CD4-positive, alpha-beta T cell treated with Interleukin-4 for 4 hours (primary cell): Measurements from ENCODE around the gene STPG2.
"Not testable (repeated sequence)": the region's sequence is repeated elsewhere in the genome, so short reads cannot be mapped to it uniquely, and the experiment has no call there.

Experiments used
- DNase-seq: peaks from one replicate; pipeline ENCODE4 v3.0.0-alpha.2; 2020

Gene STPG2

DNA sequence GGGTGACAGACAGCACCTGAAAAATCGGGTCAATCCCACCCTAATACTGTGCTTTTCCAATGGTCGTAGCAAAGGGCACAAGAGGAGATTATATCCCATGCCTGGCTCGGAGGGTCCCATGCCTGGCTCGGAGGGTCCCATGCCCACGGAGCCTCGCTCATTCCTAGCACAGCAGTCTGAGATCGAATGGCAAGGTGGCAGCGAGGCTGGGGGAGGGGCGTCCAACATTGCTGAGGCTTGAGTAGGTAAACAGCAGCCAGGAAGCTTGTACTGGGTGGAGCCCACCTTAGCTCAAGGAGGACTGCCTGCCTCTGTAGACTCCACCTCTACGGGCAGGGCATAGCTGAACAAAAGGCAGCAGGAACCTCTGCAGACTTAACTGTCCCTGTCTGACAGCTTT, 365.1 kb downstream of the STPG2 start:
- no peak for DNase-seq

DNA sequence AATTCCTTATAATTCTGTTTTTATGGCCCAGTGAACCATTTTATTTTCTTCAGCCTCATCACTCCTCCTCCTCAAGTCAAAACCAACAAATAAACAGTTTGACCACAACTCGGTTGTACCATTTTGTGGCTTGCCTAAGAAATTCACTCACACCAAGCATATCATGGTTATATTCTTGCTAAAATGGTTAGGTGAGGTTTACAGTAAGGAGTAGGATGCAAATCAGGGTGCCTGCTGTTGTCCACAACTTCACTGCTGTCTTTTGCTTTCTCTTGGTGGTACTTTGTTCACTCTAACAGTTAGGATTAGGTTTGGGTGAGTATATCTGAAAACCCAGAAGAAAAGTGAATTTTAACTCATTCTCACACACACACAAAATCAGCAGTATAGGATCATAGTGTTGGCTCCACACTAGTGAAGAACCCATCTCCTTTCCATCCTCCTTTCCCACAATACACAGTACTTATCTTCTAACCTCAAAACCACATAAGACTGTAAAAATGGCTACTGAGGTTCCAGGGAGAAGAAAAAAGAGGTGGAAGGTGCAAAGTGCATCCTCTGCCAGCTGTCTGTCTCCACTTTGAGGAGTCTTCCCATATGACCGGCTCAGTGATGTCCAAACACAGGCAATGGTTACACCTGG, 368.8 kb downstream of the STPG2 start:
- DNase-seq = no peak

DNA sequence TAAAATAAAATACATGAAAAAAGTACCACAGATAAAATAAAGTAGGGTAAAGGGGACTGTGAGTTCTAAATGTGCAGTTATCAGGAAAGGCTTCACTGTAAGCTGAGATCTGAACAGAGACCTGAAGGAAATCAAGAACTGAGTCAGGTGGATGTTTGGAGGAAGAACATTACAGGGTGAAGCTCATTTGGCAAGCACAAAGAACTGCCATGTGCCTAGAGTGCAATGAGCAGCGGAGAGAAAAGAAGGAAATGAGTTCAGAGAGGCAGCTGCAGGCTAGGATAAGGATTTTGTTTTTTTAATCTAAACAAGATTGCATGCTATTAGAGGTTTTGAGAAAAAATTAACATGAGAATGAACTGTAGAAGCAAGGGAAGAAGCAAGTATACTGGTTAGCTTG, 373.1 kb downstream of the STPG2 start:
- no peak for DNase-seq

DNA sequence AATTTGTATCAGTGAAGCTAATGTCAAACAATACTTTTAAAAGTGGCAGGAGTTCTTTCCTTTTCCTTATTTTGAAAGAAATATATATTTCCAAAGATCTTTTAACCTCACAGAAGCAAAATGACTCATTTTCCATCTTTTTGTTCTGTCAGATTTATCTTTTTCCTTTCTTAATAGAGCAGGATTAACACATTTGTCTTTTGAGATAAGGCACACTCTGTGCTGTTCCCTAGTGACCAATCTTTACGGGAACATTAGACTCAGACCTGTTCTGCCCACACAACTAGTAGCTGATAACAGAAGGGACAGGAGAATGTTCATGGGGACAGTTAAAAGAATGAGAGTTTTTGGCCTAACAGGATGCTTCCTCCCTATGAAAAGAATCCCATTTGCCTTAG, 381.2 kb downstream of the STPG2 start:
- DNase-seq = no peak

DNA sequence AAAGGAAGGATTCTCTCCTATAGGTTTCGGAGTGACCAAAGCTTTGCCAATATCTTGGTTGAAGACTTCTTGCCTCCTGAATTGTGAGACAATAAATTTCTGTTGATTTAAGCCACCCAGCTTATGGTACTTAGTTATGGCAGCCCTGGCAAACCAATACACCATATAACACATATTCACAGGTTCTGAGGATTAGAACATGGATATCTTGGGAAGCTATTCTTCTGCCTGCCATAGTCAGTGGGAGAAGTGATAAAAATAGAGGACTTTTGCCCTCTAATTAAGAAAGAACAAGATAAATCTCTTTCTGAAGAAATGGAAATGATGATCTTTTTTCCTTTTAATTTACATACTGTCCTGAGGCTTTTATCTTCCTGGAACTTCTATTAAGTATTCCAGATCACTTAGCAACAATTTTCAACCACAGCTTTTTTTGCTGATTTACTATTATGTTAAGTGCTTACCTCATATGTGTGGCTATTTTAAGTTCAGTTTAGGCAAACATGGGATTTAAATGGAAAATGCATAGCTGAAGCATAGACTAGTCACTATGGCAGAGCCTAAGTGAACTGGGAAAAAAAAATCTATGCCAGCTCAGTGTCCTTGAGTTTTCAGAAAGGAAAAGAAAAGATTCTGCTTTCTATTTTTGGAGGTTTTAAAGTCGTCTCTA, 381.7 kb downstream of the STPG2 start:
- no peak for DNase-seq

DNA sequence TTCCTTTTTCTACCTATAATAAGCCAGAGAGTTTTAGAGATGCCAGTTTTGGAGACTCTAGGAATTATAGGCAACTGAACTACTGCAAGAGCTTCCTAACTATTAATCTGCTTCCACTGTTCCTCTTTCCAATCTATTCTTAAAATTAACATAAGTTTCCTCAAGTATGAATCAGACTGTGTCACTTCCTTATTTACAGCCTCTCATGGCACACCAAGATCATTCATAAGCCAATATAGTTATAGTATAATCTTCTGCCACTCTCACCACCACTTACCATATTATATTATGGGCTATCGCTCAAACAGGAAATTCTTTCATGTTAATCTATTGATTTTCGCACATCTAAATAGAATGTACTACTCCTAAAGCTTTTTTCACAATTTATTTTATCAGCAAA, 383.5 kb downstream of the STPG2 start:
- no peak for DNase-seq

DNA sequence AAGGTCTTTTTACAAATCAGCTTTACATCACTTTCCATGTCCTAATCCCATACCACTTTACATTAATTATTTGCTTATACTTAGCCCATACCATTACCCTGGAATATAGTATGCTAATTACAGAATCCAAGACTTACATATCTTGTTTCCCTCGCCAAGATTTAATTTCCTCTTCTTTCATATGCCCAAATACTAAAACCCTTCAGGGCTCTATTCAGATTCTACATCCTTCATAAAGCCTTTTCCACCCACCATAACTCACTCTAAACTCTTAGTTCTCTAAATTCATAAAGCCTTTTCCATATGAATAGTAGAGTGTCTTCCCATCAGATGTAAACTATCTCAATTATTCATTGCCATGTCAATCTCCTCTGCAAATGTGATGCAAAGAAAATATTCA, 390.7 kb downstream of the STPG2 start:
- DNase-seq = no peak

DNA sequence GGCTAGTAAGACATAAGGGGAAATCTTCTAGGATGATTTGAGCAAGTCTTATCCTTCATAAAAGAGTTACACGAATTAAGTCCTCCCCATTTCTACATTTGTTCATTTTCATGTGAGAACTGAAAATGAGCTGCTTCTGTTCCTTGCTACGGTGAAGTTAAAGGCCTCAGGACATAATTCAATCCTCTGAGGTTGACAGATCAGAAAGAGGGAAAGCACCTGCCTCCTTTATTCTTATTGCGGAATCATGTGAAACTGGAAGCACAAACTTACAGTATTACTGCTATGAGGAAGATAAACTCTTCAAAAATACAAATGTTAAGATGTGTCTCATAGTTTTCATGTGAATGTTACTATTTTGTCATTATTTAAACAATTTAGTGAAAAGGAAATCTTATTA, 395.3 kb downstream of the STPG2 start:
- DNase-seq = no peak

DNA sequence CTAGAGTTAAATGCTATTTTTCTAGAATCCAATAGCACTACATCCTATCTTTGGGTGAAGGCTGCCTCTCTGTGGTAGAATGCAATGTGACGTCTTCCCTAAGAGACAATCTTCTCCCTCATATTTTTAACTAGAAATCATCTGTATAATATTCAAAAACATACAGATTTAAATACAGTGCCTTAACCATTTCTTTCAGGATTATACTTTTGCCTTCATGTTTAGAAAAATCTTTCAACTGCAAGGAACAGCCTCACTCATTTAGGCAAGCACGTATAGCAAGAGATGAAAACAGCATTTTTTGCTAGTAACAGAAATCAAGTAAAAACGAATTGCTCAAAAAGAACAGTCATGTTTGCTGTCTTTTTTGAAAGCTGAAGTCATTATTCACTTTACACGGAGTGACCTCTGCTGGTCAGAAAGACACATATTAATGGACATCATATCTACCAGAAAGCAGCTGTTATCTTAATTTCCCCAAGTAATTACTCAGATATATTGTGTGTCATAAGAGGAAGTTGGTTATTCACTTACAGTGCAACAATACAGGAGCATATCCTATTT, 422.3 kb downstream of the STPG2 start:
- DNase-seq = no peak

DNA sequence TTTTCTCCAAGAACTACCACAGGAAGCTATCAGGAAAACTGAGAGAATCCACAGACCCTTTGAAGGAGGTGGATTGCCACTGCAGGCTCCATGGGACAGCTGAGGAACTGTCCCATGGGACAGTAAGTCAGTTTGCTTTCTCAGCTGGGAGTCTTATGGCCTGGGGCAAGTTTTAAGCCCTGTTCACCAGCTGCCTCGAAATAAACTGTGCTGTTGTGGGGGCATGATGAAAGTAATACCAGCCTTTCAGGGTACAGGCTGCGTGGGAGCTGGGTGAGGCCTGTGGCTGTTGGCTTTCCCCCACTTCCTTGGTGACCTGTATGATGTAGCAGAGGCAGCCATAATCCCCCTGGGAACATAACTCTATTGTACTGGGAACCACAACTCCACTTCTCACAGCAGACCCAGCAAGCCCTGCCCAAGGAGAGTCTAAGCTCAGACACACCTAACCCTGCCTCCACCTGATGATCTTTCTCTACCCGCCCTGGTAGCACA, 452.1 kb downstream of the STPG2 start:
- DNase-seq = no peak

DNA sequence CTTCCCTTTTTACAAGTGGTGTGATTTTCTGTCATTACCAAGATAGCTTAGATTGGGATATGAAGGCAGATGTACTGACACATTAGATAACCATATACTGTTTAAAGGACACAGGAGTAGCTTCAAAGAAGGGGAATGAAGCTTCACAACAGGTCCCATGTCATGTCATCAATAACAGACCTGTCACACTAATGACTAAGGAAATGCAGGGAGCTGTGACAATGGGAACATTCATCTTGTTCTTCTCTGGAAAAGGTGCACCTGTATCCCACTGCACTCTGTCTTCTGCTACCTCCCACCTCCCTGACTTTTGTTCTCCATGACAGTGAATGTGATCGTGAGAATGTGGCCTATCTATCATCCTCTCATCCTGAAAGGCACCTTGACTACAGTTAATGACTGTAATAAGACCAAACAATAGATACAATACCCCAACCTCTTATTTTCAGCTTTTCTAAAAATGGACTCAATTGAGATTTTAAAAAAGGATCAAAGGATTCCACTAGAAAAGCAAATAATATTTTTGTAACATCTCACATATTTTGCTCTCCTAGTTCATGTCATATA, 472.5 kb downstream of the STPG2 start:
- no peak for DNase-seq

DNA sequence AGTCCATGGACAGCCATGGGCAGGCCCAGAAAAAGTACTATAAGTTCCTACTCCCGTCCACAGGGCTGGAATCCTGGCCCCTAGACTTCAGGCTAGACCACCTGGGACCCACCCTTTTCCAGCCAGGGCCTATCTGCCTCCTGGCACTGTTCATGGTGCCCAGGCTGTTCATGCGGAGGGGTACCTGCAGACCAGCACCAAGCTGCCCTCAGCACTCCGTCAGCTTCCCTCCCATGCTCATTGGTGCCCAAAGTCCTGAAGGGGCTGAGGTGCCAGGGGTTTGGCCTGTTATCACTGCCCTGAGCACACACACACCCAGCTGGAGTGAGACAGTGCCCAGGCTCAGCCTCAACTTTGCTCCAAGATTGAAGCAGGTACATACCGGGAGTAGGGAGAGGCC, 477.7 kb downstream of the STPG2 start:
- DNase-seq = no peak

DNA sequence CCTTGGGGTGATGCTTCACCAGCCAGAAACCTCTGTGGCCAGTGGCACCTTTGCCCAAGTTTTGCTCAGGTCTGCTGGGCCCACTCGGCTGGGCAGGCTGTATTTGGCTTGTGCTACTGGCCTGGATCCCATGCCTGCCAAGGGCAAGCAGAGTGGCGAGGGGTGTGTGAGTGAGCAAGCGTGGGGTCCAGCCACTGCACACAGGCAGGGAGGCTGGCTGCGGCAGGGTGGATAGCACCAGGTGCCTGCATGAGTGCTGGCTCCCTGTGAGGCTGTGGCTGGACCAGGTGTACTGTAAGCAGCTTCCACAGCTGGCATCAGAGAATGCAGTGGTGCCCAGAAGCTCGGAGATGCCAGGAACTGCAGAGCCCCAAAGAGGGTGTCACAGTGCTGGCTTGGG, 478.5 kb downstream of the STPG2 start:
- DNase-seq = no peak

DNA sequence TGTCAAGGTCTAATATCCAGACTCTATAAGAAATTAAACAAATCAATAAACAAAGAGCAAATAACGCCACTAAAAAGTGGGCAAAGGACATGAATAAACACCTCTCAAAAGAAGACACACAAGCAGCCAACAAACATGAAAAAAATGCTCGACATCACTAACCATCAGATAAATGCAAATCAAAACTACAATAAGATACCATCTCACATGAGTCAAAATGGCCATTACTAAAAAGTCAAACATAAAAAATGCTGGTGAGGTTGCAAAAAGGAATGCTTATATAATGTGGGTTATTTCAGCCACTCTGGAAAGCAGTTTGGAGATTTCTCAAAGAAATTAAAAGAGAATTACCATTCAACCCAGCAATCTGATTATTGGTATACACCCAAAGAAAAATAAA, 481.1 kb downstream of the STPG2 start:
- no peak for DNase-seq

DNA sequence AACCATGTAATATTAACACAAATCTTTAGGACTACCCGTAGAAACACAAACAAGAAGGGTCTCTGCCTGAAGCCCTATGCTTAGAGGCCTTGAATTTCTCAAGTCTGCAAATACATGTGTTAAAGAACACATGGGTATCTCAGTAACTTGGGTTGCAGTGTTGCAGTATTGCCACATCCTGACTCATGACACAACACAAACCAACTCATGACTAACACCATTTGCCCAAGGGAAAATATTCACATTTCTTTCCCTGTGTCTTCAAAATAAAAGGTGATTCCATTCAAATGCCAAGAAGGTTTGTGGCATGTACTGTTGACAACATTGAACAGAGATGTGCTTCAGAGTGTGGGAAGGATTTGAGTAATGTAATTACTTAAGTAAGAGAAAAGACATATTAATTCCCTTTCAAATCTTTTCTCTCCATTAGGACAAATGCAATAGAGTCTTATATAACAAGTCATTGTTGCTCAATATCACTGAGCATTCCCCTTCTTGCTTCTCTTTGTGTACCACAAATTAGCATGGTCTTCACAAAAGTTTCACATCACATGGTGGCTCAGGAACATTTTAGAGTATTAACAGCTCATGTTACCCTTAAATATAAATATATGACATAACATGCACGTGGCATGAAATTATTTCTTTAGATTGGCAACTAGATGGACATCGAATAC, 487.1 kb downstream of the STPG2 start:
- DNase-seq = no peak

DNA sequence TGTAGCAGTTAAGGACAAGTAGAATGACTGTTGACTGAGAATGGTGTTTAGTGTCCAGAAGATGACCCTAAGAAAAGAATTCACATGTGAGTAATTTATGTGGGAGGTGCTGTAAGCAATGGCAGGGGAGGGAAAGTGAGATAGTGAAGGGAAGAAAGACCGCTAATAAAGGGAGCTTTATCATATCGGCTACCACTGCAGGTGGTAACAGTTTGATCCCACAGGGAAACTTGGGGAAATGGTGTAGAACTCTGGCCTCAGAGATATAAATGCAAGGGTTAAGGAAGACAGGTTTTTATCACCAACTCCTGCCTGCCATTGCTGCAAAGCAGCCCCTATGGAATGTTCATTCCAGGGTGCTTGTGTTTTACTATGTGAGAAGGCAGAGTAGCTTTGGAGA, 489.6 kb downstream of the STPG2 start:
- no peak for DNase-seq

DNA sequence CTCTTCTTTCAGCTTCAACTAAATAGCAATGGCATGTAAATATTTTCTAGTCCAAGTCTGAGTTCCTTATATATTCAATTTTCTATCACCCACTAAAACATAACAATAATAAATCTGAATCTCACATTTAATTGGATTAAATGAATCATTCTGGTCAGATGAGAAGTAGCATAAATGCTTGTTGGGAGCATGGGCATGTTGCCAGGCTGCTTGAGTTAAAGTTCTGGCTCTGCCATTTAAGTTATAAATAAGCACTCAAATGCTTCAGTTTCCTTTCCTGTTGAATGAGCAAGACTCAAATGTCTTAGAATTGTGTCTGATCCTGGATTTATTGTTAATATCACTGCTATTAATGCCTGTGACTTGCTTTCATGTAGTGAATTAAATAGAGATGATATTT, 496.3 kb downstream of the STPG2 start:
- DNase-seq = no peak

DNA sequence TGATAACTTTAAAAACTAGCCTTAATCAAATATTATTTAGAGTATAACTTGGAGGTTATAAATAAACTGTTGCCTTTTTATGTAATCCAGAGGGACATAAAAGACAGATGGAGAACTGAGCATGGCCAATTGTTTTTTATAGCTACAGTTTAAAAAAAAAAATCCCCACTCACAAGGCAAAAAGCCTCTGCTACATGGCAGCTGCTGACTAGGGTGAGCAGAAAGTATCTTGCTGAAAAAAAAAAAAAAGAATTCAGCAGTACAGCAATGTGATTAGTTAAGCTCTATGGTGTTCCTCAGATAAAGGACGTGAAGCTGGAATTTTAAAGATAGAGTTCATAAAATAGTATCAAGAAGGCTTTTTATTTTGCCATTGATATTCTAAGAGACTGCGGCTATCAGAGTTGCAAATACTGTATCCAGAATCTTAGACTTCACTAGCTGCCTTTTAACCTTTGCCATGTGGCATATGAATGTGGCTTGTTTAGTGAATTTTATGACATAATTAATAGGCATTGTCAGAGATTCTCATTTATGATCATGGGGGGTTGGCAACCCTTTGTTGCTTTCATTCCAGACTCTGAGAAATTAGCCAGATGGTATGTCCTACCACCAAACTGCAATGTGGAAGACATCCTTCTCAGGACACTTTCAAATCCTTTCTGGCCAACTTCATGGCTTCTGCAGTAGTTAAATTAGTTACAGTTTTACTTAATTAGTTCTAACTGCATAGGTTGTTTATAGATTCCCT, 498.0 kb downstream of the STPG2 start:
- DNase-seq = no peak

DNA sequence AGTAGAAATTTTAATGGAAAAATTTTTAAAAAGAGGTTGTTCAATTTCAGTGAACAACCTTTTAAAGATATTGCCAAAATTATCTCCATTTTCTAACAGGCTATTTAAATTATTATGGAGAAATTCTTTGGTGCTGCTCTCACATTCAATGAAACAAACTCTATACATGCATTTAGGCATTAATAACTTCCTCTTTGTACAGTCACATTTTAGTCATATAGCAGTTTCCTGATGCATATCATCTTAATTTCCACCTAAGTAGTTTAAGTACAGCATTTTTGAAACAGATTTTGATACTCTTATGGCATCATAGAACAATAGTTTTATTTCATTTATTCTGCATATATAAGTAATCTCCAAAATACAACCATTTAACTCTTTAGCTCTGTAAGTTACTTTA, 500.1 kb downstream of the STPG2 start:
- DNase-seq = no peak

DNA sequence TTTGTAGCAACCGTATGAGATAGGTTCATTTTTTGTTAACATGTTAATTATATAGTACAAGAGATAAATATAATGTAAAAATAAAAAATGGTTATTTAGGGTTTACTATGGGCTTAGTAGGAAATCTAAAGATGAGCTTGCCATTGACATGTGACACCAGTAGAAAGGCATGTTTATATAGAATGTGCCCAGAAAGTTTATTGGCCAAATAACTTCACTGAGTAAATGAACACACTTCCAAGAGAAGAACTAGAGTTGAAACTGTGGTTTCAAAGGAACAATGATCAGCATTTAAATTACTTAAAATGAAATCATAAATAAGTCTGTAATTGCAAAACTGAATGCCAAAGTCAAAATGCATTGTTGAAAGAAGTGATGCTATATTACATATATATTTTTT, 503.3 kb downstream of the STPG2 start:
- DNase-seq = no peak

DNA sequence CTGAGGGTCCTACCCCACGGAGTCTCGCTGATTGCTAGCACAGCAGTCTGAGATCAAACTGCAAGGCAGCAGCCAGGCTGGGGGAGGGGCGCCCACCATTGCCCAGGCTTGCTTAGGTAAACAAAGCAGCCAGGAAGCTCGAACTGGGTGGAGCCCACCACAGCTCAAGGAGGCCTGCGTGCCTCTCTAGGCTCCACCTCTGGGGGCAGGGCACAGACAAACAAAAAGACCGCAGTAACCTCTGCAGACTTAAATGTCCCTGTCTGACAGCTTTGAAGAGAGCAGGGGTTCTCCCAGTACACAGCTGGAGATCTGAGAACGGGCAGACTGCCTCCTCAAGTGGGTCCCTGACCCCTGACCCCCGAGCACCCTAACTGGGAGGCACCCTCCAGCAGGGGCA, 509.4 kb downstream of the STPG2 start:
- not testable (repeated sequence) for DNase-seq

DNA sequence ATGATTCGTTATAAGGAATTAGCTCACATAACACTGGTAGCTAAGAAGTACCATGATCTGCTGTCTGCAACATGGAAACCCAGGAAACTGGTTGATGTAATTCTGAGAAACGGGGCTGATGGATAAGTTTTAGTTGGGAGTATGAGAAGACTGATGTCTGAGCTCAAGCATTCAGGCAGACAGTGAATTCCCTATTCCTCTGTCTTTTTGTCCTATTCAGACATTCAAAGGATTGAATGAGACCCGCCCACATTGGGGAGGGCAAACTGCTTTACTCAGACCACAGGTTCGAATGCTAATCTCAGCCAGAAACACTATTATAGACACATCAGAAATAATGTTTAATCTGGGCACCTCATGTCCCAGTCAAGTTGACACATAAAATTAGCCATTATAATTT, 515.5 kb downstream of the STPG2 start:
- no peak for DNase-seq

DNA sequence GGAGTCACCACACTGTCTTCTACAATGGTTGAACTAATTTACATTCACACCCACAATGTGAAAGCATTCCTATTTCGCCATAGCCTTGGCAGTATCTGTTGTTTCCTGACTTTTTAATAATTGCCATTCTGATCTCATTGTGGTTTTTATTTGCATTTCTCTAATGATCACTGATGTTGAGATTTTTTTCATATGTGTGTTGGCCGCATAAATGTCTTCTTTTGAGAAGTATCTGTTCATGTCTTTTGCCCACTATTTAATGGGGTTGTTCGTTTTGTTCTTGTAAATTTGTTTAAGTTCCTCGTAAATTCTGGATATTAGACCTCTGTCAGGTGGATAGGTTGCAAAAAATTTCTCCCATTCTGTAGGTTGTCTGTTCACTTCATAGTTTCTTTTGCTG, 519.1 kb downstream of the STPG2 start:
- no peak for DNase-seq
